Measurements from ENCODE around the gene CTAG1B.
"Not testable (repeated sequence)": the region's sequence is repeated elsewhere in the genome, so short reads cannot be mapped to it uniquely, and the experiment has no call there.

CTAG1B gene

DNA sequence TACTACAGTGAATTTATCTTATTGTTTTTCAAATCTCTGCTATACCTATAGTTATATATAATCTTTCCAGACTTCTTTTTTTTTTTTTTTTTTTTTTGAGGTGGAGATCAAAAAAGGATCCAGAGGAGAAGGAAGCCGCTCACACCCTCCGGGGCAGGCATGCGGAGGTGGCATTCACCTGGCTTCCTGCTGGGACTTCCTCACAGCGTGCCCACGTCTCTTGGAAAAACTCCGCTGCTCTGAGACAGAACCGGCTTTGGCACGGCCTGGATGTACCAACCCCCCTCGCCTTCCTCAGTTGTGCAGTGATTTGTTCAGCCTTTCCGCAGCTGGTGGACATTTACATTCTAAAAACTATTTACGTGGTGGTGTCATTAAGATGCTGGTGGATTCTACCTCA, 11.1 kb downstream of the CTAG1B start:
- not testable (repeated sequence) for H3F3A ChIP-seq (ENCODE audit: insufficient read depth, low read length); H3K9me3 ChIP-seq (ENCODE audit: low read length); H2AFZ ChIP-seq (ENCODE audit: low read length); H3K9ac ChIP-seq (ENCODE audit: low read length); H3K36me3 ChIP-seq (ENCODE audit: insufficient read depth, low read length); H3K4me2 ChIP-seq (ENCODE audit: low read length); H4K20me1 ChIP-seq (ENCODE audit: insufficient read depth, low read length); H3K4me3 ChIP-seq (ENCODE audit: low read depth, low read length, poor library complexity, severe bottlenecking); H3K9me2 ChIP-seq (ENCODE audit: low read depth, low read length); H3K4me1 ChIP-seq (ENCODE audit: insufficient read depth, low read length, severe bottlenecking); H3K79me2 ChIP-seq (ENCODE audit: insufficient read depth, low read length); H3K27ac ChIP-seq (ENCODE audit: low read depth, low read length, poor library complexity, severe bottlenecking); H3K27me3 ChIP-seq (ENCODE audit: insufficient read depth, low read length)

DNA sequence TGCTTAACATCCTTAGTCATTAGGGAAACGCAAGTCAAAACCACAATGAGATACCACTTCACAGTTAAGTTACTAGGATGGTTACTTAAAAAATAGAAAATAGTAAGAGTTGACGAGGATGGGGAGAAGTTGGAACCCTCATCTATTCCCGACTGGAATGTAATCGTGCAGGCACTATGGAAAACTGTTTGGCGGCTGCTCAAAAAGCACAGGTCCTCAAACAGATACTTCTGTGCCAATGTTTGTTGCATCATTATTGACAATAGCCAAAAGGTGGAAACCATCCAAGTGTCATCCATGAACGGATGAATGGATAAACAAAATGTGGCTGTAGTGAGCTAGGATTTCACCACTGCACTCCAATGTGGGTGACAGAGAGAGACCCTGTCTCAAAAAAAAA, 11.7 kb downstream of the CTAG1B start:
- no peaks in the 10 kb centered on the region for H3K79me2 ChIP-seq (ENCODE audit: insufficient read depth, low read length)
- no peak overlapping the region for H3K27ac ChIP-seq (ENCODE audit: low read depth, low read length, poor library complexity, severe bottlenecking)
- no peak overlapping the region for H3K9ac ChIP-seq (ENCODE audit: low read length)
- no peaks in the 10 kb centered on the region for H3K36me3 ChIP-seq (ENCODE audit: insufficient read depth, low read length)
- H3K9me2 ChIP-seq (ENCODE audit: low read depth, low read length) = no peaks in the 10 kb centered on the region
- H4K20me1 ChIP-seq (ENCODE audit: insufficient read depth, low read length) = no peaks in the 10 kb centered on the region
- H3K4me3 ChIP-seq (ENCODE audit: low read depth, low read length, poor library complexity, severe bottlenecking) = no peak overlapping the region
- H3K9me3 ChIP-seq (ENCODE audit: low read length) = no peaks in the 10 kb centered on the region
- no peak for TF ChIP-seq EZH2 (IDR thresholded peaks at IDR 0.05; ENCODE audit: borderline replicate concordance, low read length)
- TF ChIP-seq, protein P1, sequence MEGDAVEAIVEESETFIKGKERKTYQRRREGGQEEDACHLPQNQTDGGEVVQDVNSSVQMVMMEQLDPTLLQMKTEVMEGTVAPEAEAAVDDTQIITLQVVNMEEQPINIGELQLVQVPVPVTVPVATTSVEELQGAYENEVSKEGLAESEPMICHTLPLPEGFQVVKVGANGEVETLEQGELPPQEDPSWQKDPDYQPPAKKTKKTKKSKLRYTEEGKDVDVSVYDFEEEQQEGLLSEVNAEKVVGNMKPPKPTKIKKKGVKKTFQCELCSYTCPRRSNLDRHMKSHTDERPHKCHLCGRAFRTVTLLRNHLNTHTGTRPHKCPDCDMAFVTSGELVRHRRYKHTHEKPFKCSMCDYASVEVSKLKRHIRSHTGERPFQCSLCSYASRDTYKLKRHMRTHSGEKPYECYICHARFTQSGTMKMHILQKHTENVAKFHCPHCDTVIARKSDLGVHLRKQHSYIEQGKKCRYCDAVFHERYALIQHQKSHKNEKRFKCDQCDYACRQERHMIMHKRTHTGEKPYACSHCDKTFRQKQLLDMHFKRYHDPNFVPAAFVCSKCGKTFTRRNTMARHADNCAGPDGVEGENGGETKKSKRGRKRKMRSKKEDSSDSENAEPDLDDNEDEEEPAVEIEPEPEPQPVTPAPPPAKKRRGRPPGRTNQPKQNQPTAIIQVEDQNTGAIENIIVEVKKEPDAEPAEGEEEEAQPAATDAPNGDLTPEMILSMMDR (IDR thresholded peaks at IDR 0.05; ENCODE audit: low read length) = no peak
- no peaks in the 10 kb centered on the region for H3K4me1 ChIP-seq (ENCODE audit: insufficient read depth, low read length, severe bottlenecking)
- H2AFZ ChIP-seq (ENCODE audit: low read length) = no peak overlapping the region
- no peak overlapping the region for H3K4me2 ChIP-seq (ENCODE audit: low read length)
- no peaks in the 10 kb centered on the region for H3K27me3 ChIP-seq (ENCODE audit: insufficient read depth, low read length)
- H3F3A ChIP-seq (ENCODE audit: insufficient read depth, low read length) = no peaks in the 10 kb centered on the region

DNA sequence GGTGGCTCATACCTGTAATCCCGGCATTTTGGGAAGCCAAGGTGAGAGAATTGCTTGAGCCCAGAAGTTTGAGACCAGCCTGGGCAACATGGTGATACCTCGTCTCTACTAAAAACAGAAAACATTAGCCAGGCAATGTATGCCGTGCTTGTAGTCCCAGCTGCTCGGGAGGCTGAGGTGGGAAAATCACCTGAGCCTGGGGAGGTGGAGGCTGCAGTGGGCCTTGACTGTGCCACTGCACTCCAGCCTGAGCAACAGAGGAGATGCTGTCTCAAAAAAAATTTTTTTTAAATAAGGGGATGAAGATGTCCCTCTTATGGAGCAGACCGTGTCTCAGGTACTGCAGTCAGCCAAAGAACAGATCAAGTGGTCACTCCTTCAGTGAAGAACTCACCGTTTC, 13.5 kb downstream of the CTAG1B start:
- Histone ChIP-seq H3K9me2 (ENCODE audit: low read depth, low read length) (no peaks in the 10 kb centered on the region), H3K4me1 (ENCODE audit: insufficient read depth, low read length, severe bottlenecking) (no peaks in the 10 kb centered on the region), H3F3A (ENCODE audit: insufficient read depth, low read length) (no peaks in the 10 kb centered on the region), H3K4me2 (ENCODE audit: low read length) (no peak overlapping the region), H3K9ac (ENCODE audit: low read length) (no peak overlapping the region), H4K20me1 (ENCODE audit: insufficient read depth, low read length) (no peaks in the 10 kb centered on the region), H3K27me3 (ENCODE audit: insufficient read depth, low read length) (no peaks in the 10 kb centered on the region), H2AFZ (ENCODE audit: low read length) (no peak overlapping the region), H3K9me3 (ENCODE audit: low read length) (no peaks in the 10 kb centered on the region), H3K27ac (ENCODE audit: low read depth, low read length, poor library complexity, severe bottlenecking) (no peak overlapping the region), H3K4me3 (ENCODE audit: low read depth, low read length, poor library complexity, severe bottlenecking) (no peak overlapping the region), H3K36me3 (ENCODE audit: insufficient read depth, low read length) (no peaks in the 10 kb centered on the region), H3K79me2 (ENCODE audit: insufficient read depth, low read length) (no peaks in the 10 kb centered on the region)
- TF ChIP-seq, protein P1 (IDR thresholded peaks at IDR 0.05; ENCODE audit: low read length) = no peak
- no peak for TF ChIP-seq EZH2 (IDR thresholded peaks at IDR 0.05; ENCODE audit: borderline replicate concordance, low read length)

All from OCI-LY1 (cell line).